Activated B cell treated with CpG ODN at 0.5 μM for 24 hours (primary cell): ENCODE results near the gene LGR6. TPM values are rescaled to one million over a fixed set of nuclear protein-coding genes. Genes with fewer than 3 reads are reported as not detected.

Experiments
- ATAC-seq: fragments of 200-7000 bp; cut with Tn5 transposase; one replicate; pipeline ENCODE4 v1.10.0; 2021; ENCODE audit warnings: low read depth, mild to moderate bottlenecking, moderate library complexity
- CTCF ChIA-PET: fragments of 350-600 bp; sonication (Branson Sonifier 250); formaldehyde crosslinking; loops from one replicate; lab custom pipeline; 2021; ENCODE audit warnings: antibody characterized with exemption; lab: Charles Lee
- POLR2A ChIA-PET: fragments of 350-600 bp; sonication (Branson Sonifier 250); formaldehyde crosslinking; loops from one replicate; lab custom pipeline; 2021; ENCODE audit warnings: antibody characterized with exemption; lab: Charles Lee
- DNase-seq: peaks from one replicate; pipeline ENCODE4 v3.0.0; 2022
- H3K27ac Mint-ChIP-seq: one replicate; pipeline ENCODE4 v1.8.0; 2020; ENCODE audit warnings: mixed read lengths
- H3K27me3 Mint-ChIP-seq: one replicate; pipeline ENCODE4 v1.8.0; 2021; ENCODE audit warnings: mixed read lengths
- H3K36me3 Mint-ChIP-seq: one replicate; pipeline ENCODE4 v1.8.0; 2021; ENCODE audit warnings: low read depth, mixed read lengths
- H3K4me1 Mint-ChIP-seq: one replicate; pipeline ENCODE4 v1.8.0; 2021; ENCODE audit warnings: mixed read lengths
- H3K4me3 Mint-ChIP-seq: one replicate; pipeline ENCODE4 v1.8.0; 2020; ENCODE audit warnings: mild to moderate bottlenecking, mixed read lengths
- H3K9me3 Mint-ChIP-seq: one replicate; pipeline ENCODE4 v1.8.0; 2020; ENCODE audit warnings: mixed read lengths
- CTCF ChIP-seq: fragments of 200-600 bp; IDR thresholded peaks from one replicate; pipeline ENCODE4 v1.8.0; 2022; ENCODE audit warnings: antibody characterized with exemption, mild to moderate bottlenecking
- intact Hi-C: fragments of 100-400 bp; cut with micrococcal nuclease; formaldehyde crosslinking; loops from one replicate; pipeline ENCODE4 v1.15.1; 2024
- total RNA-seq: library from RNA; stranded (reverse); gene quantifications from 2 replicates; pipeline ENCODE4 v1.2.3, GENCODE V29; 2022

The LGR6 gene
- total RNA-seq, 1 donor from 2014 or later: not detected

GRCh38 chr1:202201971-202202370 is 8.4 kb downstream of the LGR6 start:
- Mint-ChIP-seq H3K4me3 (no peak overlapping the region), H3K36me3 (no peaks in the 10 kb centered on the region), H3K9me3 (no peaks in the 10 kb centered on the region), H3K4me1 (peaks cover 2% of the 10 kb centered on the region), H3K27ac (no peak overlapping the region), H3K27me3 (peaks cover 7% of the 10 kb centered on the region)
- ATAC-seq: no peak
- TF ChIP-seq CTCF: no peak
- no peak for DNase-seq
- intact Hi-C loops: no loop called here
- CTCF ChIA-PET: interaction anchor here (1.2 kb wide), 1 partner anchor 9 kb away, joined by 4 read pairs; no protein-coding TSS in a partner anchor
- POLR2A ChIA-PET: no interaction called here

- Mint-ChIP-seq H3K9me3 (no peaks in the 10 kb centered on the region), H3K4me3 (no peak overlapping the region), H3K36me3 (no peaks in the 10 kb centered on the region), H3K27me3 (peaks cover 5% of the 10 kb centered on the region), H3K4me1 (peaks cover 2% of the 10 kb centered on the region), H3K27ac (no peak overlapping the region)
- intact Hi-C loops: no loop called here
- POLR2A ChIA-PET: no interaction called here
- CTCF ChIA-PET: interaction anchor here (1.2 kb wide), 1 partner anchor 10 kb away, joined by 4 read pairs; no protein-coding TSS in a partner anchor
- DNase-seq (no peak), ATAC-seq (no peak)
- TF ChIP-seq CTCF: no peak
These were observed 9.0 kb downstream of the LGR6 start for GRCh38 chr1:202202500-202203168.

GRCh38 chr1:202203238-202204039 is 9.8 kb downstream of the LGR6 start:
- peaks cover 2% of the 10 kb centered on the region for H3K4me1 Mint-ChIP-seq
- ChIA-PET POLR2A (no interaction called here), CTCF (interaction anchor here (1.0 to 1.2 kb wide), 2 partner anchors 11 kb away, joined by 3 to 4 read pairs; no protein-coding TSS in a partner anchor)
- intact Hi-C loops: no loop called here
- peaks cover 2% of the 10 kb centered on the region for H3K27me3 Mint-ChIP-seq
- no peak overlapping the region for H3K27ac Mint-ChIP-seq
- H3K36me3 Mint-ChIP-seq: no peaks in the 10 kb centered on the region
- no peak for TF ChIP-seq CTCF
- peak; percentile 90 for ATAC-seq
- DNase-seq: no peak
- no peaks in the 10 kb centered on the region for H3K9me3 Mint-ChIP-seq
- H3K4me3 Mint-ChIP-seq: no peak overlapping the region

GRCh38 chr1:202204065-202204464 is 10.5 kb downstream of the LGR6 start:
- CTCF ChIA-PET: interaction anchor here (1.0 kb wide), 1 partner anchor 11 kb away, joined by 3 read pairs; no protein-coding TSS in a partner anchor

More at GRCh38 chr1:202204065-202204464, 10.5 kb downstream of the LGR6 start:
- POLR2A ChIA-PET: no interaction called here
- no peaks in the 10 kb centered on the region for H3K9me3 Mint-ChIP-seq
- H3K36me3 Mint-ChIP-seq: no peaks in the 10 kb centered on the region
- no peaks in the 10 kb centered on the region for H3K4me1 Mint-ChIP-seq
- intact Hi-C loops: no loop called here
- no peak overlapping the region for H3K4me3 Mint-ChIP-seq
- ATAC-seq (no peak), DNase-seq (no peak)
- H3K27ac Mint-ChIP-seq: no peak overlapping the region
- TF ChIP-seq CTCF: no peak
- H3K27me3 Mint-ChIP-seq: peaks cover under 1% of the 10 kb centered on the region
